ENCODE data around the gene THSD7B. TPM values are rescaled to one million over a fixed set of nuclear protein-coding genes. Genes with fewer than 3 reads are reported as not detected.

THSD7B gene, protein sequence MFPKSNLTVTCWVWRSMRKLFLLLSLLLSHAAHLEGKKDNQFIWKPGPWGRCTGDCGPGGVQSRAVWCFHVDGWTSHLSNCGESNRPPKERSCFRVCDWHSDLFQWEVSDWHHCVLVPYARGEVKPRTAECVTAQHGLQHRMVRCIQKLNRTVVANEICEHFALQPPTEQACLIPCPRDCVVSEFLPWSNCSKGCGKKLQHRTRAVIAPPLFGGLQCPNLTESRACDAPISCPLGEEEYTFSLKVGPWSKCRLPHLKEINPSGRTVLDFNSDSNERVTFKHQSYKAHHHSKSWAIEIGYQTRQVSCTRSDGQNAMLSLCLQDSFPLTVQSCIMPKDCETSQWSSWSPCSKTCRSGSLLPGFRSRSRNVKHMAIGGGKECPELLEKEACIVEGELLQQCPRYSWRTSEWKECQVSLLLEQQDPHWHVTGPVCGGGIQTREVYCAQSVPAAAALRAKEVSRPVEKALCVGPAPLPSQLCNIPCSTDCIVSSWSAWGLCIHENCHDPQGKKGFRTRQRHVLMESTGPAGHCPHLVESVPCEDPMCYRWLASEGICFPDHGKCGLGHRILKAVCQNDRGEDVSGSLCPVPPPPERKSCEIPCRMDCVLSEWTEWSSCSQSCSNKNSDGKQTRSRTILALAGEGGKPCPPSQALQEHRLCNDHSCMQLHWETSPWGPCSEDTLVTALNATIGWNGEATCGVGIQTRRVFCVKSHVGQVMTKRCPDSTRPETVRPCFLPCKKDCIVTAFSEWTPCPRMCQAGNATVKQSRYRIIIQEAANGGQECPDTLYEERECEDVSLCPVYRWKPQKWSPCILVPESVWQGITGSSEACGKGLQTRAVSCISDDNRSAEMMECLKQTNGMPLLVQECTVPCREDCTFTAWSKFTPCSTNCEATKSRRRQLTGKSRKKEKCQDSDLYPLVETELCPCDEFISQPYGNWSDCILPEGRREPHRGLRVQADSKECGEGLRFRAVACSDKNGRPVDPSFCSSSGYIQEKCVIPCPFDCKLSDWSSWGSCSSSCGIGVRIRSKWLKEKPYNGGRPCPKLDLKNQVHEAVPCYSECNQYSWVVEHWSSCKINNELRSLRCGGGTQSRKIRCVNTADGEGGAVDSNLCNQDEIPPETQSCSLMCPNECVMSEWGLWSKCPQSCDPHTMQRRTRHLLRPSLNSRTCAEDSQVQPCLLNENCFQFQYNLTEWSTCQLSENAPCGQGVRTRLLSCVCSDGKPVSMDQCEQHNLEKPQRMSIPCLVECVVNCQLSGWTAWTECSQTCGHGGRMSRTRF (N-terminal part only)
- polyA plus RNA-seq, result under 1 TPM in 2 of 4 donors, not detected in 2; 0.07 to 0.90 TPM
- long read RNA-seq, donor 1, result 0 reads
- long read RNA-seq, donor 2, result 0 reads
- long read RNA-seq, donor 3, result 0 reads
- long read RNA-seq, donor 4, result 0 reads
- long read RNA-seq, donor 5, result 0 reads
- long read RNA-seq, donor 6, result 0 reads
- long read RNA-seq, donor 7, result 0 reads
- long read RNA-seq, donor 8, result 0 reads
- long read RNA-seq, donor 9, result 0 reads
- long read RNA-seq, donor 10, full-length matches to known transcripts, result 1 of 1 reads
- long read RNA-seq, donor 10, partial matches to known transcripts, result 0 of 1 reads
- long read RNA-seq, donor 10, other reads (novel, unspliced or antisense), result 0 of 1 reads

DNA sequence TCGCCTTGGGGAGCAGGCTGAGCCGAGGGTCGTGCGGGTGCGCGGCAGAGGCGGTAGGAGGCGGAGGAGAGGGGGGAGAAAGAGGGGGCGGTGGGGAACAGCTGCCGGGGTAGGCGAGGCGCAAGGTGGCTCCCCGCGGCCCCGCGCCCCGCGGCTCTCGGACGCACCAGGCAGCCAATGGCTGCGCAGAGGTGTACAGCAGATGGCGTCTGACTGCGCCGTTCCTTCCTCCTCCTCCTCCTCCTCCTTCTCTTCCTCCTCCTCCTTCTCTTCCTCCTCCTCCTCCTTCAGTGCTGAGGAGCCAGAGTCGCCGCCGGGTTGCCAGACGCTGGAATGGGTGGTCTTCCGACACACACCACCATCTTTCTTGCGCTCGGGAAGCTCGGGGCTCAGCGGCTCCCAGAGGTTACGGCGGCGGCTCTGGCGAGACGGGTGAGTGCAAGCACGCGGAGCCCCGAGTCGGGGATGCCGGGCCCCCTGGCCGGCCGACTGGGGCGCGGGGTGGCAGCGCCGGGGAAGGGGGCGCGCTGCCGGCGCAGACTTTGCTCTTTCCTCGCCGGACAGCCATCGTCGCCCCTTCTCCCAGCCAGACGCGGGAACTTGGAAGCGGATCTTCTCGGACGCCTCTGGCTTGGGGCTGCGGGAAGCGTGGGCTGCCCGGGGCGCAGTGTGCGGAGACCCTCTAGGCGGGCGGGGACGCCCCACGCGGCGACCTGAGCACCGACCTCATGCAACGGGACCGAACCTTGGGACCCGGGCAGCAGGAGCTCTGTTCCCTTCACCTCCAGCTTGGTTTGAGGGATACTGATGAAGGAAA is at the start of gene THSD7B:
Gene THSD7B (plus strand): TSS at position 290 of the 817 bp plus-strand sequence. CDS start 116,634 bp downstream, outside the sequence.
- Histone ChIP-seq H3K27ac (ENCODE audit: low read depth in 1 of 3, low read length in 2 of 3) (no peak within 1 kb of the TSS), H3K27me3 (ENCODE audit: control insufficient read depth in 3 of 3, insufficient read depth in 3 of 3, low read length in 3 of 3) (peaks cover 10 to 43% (median 18%) of the 10 kb centered on the region in 3 donors), H3K36me3 (ENCODE audit: control insufficient read depth in 3 of 3, insufficient read depth in 2 of 3, low read depth in 1 of 3, low read length in 3 of 3) (no peaks in the 10 kb centered on the region), H3K4me3 (ENCODE audit: low read depth in 1 of 3, low read length in 3 of 3) (peak within 1 kb of the TSS in 2 of 3 donors; percentile 15 to 46), H3K9me3 (ENCODE audit: control insufficient read depth in 2 of 2, insufficient read depth in 1 of 2, low read depth in 1 of 2, low read length in 1 of 2) (no peaks in the 10 kb centered on the region), H3K4me1 (ENCODE audit: control insufficient read depth in 3 of 3, insufficient read depth in 2 of 3, low read depth in 1 of 3, low read length in 2 of 3) (no peaks in the 10 kb centered on the region)
- FAIRE-seq, result no peak
- WGBS, 3 donors, result 2 to 7% (median 5%) methylated on average over 54 to 77 of the region's 77 CpGs
- peak in 1 of 2 donors; percentile 8 for DNase-seq

DNA sequence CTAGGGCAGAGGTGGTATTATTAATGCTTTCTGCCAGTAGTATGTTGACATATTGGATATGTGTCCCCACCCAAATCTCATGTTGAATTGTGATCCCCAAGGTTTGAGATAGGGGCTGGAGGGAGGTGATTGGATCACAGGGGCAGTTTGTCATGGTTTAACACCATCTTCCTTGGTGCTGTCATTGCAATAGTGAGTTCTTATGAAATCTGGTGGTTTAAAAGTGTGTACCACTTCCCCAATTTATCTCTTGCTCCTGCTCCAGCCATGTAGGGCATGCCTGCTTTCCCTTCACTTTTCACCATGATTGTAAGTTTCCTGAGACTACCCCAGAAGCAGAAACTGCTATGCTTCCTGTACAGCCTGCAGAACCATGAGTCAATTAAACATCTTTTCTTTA is 47.1 kb upstream of the THSD7B start:
- Histone ChIP-seq H3K27ac (ENCODE audit: low read depth in 1 of 3, low read length in 2 of 3) (no peak overlapping the region), H3K9me3 (ENCODE audit: control insufficient read depth in 2 of 2, insufficient read depth in 1 of 2, low read depth in 1 of 2, low read length in 1 of 2) (no peaks in the 10 kb centered on the region), H3K36me3 (ENCODE audit: control insufficient read depth in 3 of 3, insufficient read depth in 2 of 3, low read depth in 1 of 3, low read length in 3 of 3) (no peaks in the 10 kb centered on the region), H3K27me3 (ENCODE audit: control insufficient read depth in 3 of 3, insufficient read depth in 3 of 3, low read length in 3 of 3) (no peaks in the 10 kb centered on the region), H3K4me3 (ENCODE audit: low read depth in 1 of 3, low read length in 3 of 3) (no peak overlapping the region), H3K4me1 (ENCODE audit: control insufficient read depth in 3 of 3, insufficient read depth in 2 of 3, low read depth in 1 of 3, low read length in 2 of 3) (no peaks in the 10 kb centered on the region)
- FAIRE-seq (no peak), DNase-seq (no peak)

DNA sequence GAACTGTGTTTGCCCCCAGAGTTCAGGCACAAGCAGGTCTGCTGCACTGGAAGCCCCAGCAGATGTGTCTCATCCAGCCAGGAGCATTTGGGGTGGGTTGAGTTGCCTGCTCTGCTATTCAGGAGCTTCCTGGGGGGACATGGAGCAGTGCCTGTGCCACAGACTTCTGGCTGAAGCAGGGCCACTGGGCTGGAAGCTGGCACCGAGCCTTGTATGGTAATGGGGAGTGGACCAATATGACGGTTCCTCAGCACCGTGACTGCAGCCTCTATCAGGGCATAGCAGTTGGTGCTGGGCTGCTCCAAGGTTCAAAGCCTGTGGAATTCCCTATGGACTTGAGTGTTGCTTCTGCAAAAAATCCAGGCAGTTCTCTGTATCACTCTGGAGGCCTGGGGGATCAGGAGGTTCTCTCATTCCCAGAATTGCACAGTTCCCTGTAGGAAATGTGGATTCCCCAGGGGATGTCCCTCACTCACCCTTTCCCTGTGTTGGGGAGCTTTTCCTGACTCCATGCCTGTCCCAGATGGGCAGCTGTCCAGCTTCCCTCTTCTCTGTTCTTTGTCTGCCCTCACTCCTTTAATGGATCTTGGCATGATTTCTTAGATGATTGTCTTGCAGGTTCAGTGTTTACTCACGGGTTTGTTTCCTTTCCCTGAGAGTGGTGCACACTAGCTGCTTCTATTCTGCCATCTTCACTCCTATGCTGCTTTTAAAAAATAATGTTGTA is 37.2 kb upstream of the THSD7B start:
- H3K4me1 ChIP-seq (ENCODE audit: control insufficient read depth in 3 of 3, insufficient read depth in 2 of 3, low read depth in 1 of 3, low read length in 2 of 3), result no peaks in the 10 kb centered on the region
- no peak for FAIRE-seq

DNA sequence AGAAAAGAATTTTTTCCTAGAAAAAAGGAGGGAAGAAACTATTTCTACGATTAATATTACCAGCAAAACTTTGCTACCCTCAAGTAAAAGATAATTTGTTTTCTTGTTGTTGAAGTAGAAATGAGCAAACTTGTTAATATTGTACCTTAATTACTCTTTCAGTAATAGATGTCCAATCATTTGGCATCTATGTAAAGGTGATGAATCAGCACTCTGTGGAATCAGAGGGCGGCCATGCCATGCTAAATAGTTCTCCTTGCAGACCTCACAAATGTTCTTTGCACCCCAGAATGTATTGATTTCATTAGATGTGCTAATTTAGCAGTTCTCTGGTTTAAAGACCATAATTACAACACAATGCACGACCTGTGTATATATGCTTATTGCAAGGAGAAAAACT is 29.1 kb upstream of the THSD7B start:
- Histone ChIP-seq H3K36me3 (ENCODE audit: control insufficient read depth in 3 of 3, insufficient read depth in 2 of 3, low read depth in 1 of 3, low read length in 3 of 3) (no peaks in the 10 kb centered on the region), H3K4me3 (ENCODE audit: low read depth in 1 of 3, low read length in 3 of 3) (no peak overlapping the region), H3K27ac (ENCODE audit: low read depth in 1 of 3, low read length in 2 of 3) (no peak overlapping the region), H3K4me1 (ENCODE audit: control insufficient read depth in 3 of 3, insufficient read depth in 2 of 3, low read depth in 1 of 3, low read length in 2 of 3) (no peaks in the 10 kb centered on the region), H3K27me3 (ENCODE audit: control insufficient read depth in 3 of 3, insufficient read depth in 3 of 3, low read length in 3 of 3) (no peaks in the 10 kb centered on the region), H3K9me3 (ENCODE audit: control insufficient read depth in 2 of 2, insufficient read depth in 1 of 2, low read depth in 1 of 2, low read length in 1 of 2) (no peaks in the 10 kb centered on the region)
- 40 to 67% (median 50%) methylated on average over 3 of the region's 3 CpGs for WGBS, 3 donors
- no peak for DNase-seq
- no peak for FAIRE-seq

More for the DNA sequence above, 37.2 kb upstream of the THSD7B start:
- no peaks in the 10 kb centered on the region for H3K27me3 ChIP-seq (ENCODE audit: control insufficient read depth in 3 of 3, insufficient read depth in 3 of 3, low read length in 3 of 3)
- WGBS, 3 donors, result 67 to 77% (median 74%) methylated on average over 4 of the region's 4 CpGs
- DNase-seq, result no peak
- H3K36me3 ChIP-seq (ENCODE audit: control insufficient read depth in 3 of 3, insufficient read depth in 2 of 3, low read depth in 1 of 3, low read length in 3 of 3), result no peaks in the 10 kb centered on the region
- H3K9me3 ChIP-seq (ENCODE audit: control insufficient read depth in 2 of 2, insufficient read depth in 1 of 2, low read depth in 1 of 2, low read length in 1 of 2), result no peaks in the 10 kb centered on the region
- H3K27ac ChIP-seq (ENCODE audit: low read depth in 1 of 3, low read length in 2 of 3), result no peak overlapping the region
- H3K4me3 ChIP-seq (ENCODE audit: low read depth in 1 of 3, low read length in 3 of 3), result no peak overlapping the region

DNA sequence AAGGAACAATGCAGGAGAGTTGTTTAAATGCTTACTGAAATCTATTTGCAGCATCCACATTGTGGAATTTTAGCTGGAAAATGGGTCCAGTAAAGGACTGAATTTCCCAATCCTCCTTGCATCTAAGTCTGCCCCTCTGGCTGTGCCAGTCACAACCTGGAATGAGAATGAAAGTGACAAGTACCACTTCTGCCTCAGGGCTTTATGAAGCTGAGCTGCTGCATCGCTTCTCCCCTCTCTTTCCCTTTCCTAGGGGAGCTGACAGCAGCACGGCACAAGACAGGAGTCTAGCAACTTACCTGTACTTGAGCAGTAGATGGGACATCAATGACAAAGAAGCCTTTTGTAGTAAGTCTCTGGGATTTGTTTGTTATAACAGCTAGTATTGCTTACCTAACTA is 27.3 kb upstream of the THSD7B start:
- WGBS, 3 donors, result 47 to 59% (median 54%) methylated on average over 2 of the region's 2 CpGs
- no peak for FAIRE-seq

DNA sequence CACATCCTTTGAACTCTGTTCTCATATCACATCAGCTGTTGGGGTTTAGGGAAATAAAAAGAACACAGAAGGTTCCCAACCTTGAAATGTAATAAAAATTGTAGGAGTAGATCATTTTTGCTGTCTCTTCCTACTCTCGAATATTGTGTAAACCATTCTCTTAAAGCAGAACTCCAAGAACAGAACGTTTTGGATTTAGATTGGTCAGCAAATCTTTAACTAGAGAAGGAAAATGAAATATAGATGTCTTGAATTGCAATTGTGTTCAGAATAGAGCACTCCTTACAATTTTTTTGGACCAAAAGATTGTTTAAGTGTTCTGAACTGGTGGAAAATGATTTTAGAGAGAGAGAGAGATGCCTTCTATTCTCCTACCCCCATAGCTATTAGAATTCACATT is 23.9 kb upstream of the THSD7B start:
- no peaks in the 10 kb centered on the region for H3K9me3 ChIP-seq (ENCODE audit: control insufficient read depth in 2 of 2, insufficient read depth in 1 of 2, low read depth in 1 of 2, low read length in 1 of 2)
- no peaks in the 10 kb centered on the region for H3K4me1 ChIP-seq (ENCODE audit: control insufficient read depth in 3 of 3, insufficient read depth in 2 of 3, low read depth in 1 of 3, low read length in 2 of 3)
- WGBS, 3 donors, result 36 to 50% (median 37%) methylated on average over 2 of the region's 2 CpGs
- DNase-seq (no peak), FAIRE-seq (no peak)
- H3K36me3 ChIP-seq (ENCODE audit: control insufficient read depth in 3 of 3, insufficient read depth in 2 of 3, low read depth in 1 of 3, low read length in 3 of 3), result no peaks in the 10 kb centered on the region
- H3K4me3 ChIP-seq (ENCODE audit: low read depth in 1 of 3, low read length in 3 of 3), result no peak overlapping the region
- peaks cover 0 to 3% (median 0%) of the 10 kb centered on the region in 3 donors for H3K27me3 ChIP-seq (ENCODE audit: control insufficient read depth in 3 of 3, insufficient read depth in 3 of 3, low read length in 3 of 3)
- H3K27ac ChIP-seq (ENCODE audit: low read depth in 1 of 3, low read length in 2 of 3), result no peak overlapping the region

More for the DNA sequence above, 27.3 kb upstream of the THSD7B start:
- H3K4me1 ChIP-seq (ENCODE audit: control insufficient read depth in 3 of 3, insufficient read depth in 2 of 3, low read depth in 1 of 3, low read length in 2 of 3), result no peaks in the 10 kb centered on the region
- H3K36me3 ChIP-seq (ENCODE audit: control insufficient read depth in 3 of 3, insufficient read depth in 2 of 3, low read depth in 1 of 3, low read length in 3 of 3), result no peaks in the 10 kb centered on the region
- no peak for DNase-seq
- H3K9me3 ChIP-seq (ENCODE audit: control insufficient read depth in 2 of 2, insufficient read depth in 1 of 2, low read depth in 1 of 2, low read length in 1 of 2), result no peaks in the 10 kb centered on the region
- no peaks in the 10 kb centered on the region for H3K27me3 ChIP-seq (ENCODE audit: control insufficient read depth in 3 of 3, insufficient read depth in 3 of 3, low read length in 3 of 3)
- H3K27ac ChIP-seq (ENCODE audit: low read depth in 1 of 3, low read length in 2 of 3), result no peak overlapping the region
- no peak overlapping the region for H3K4me3 ChIP-seq (ENCODE audit: low read depth in 1 of 3, low read length in 3 of 3)

DNA sequence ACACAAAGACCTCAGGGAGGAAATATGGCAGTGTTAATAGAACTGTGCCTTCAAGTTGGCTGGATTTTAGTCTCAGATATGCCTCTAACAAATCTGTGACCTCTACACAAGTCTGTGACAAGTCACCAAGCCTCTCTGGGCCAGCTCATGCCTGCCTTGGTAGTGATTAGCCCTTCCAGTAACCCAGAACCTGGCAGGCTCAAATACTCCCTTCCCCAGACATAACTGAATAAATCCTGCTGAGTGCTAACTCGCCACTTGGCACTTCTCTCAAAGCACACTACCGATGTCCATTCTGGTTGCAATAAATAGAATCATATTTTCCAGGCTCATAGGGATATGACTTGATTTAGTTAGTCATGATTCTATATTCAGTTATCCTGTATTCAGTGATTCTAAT is 15.3 kb upstream of the THSD7B start:
- WGBS, 3 donors, result 67 to 85% (median 78%) methylated on average over 2 of the region's 2 CpGs
- Histone ChIP-seq H3K36me3 (ENCODE audit: control insufficient read depth in 3 of 3, insufficient read depth in 2 of 3, low read depth in 1 of 3, low read length in 3 of 3) (no peaks in the 10 kb centered on the region), H3K27ac (ENCODE audit: low read depth in 1 of 3, low read length in 2 of 3) (no peak overlapping the region), H3K9me3 (ENCODE audit: control insufficient read depth in 2 of 2, insufficient read depth in 1 of 2, low read depth in 1 of 2, low read length in 1 of 2) (no peaks in the 10 kb centered on the region), H3K27me3 (ENCODE audit: control insufficient read depth in 3 of 3, insufficient read depth in 3 of 3, low read length in 3 of 3) (peaks cover 0 to 3% (median 0%) of the 10 kb centered on the region in 3 donors), H3K4me3 (ENCODE audit: low read depth in 1 of 3, low read length in 3 of 3) (no peak overlapping the region), H3K4me1 (ENCODE audit: control insufficient read depth in 3 of 3, insufficient read depth in 2 of 3, low read depth in 1 of 3, low read length in 2 of 3) (no peaks in the 10 kb centered on the region)
- DNase-seq, result no peak
- no peak for FAIRE-seq
